RWPE1 (cell line): ENCODE data around the gene HIPK3.
"Not testable (repeated sequence)": the region's sequence is repeated elsewhere in the genome, so short reads cannot be mapped to it uniquely, and the experiment has no call there.

ENCODE experiments used
- CTCF ChIA-PET: fragments of 350-600 bp; sonication (Branson Sonifier 250); formaldehyde crosslinking; extraction: SDS; loops from one replicate; lab custom pipeline; 2021; lab: Yijun Ruan, JAX
- POLR2A ChIA-PET: fragments of 400-600 bp; formaldehyde crosslinking; extraction: SDS; loops from one replicate; lab custom pipeline; 2020; ENCODE audit warnings: antibody characterized with exemption; ENCODE audit not compliant: low non-redundant PET; lab: Yijun Ruan, JAX
- DNase-seq: peaks from one replicate; pipeline ENCODE4 v3.0.0; 2012; ENCODE audit warnings: low spot score
- H3K27ac ChIP-seq: fragments of 450-650 bp; 2 replicates; pipeline ENCODE4 v1.5.1; 2017
- CTCF ChIP-seq: fragments of 450-650 bp; conservative IDR thresholded peaks from 2 replicates; pipeline ENCODE4 v1.5.1; 2017; ENCODE audit warnings: low read depth, mild to moderate bottlenecking

Gene HIPK3

GRCh38 chr11:33350287-33350686 lies 93.1 kb downstream of the HIPK3 start:
- ChIA-PET CTCF (no interaction called here), POLR2A (no interaction called here)
- TF ChIP-seq CTCF: no peak
- no peak for DNase-seq
- H3K27ac ChIP-seq: no peak overlapping the region

GRCh38 chr11:33358150-33358831 lies 101.1 kb downstream of the HIPK3 start:
- H3K27ac ChIP-seq: no peak overlapping the region
- DNase-seq: no peak
- CTCF ChIA-PET: no interaction called here
- POLR2A ChIA-PET: no interaction called here
- no peak for TF ChIP-seq CTCF

GRCh38 chr11:33360642-33361041 lies 103.5 kb downstream of the HIPK3 start:
- DNase-seq: no peak
- TF ChIP-seq CTCF: no peak
- ChIA-PET POLR2A (no interaction called here), CTCF (no interaction called here)
- no peak overlapping the region for H3K27ac ChIP-seq

GRCh38 chr11:33362051-33362910 lies 105.1 kb downstream of the HIPK3 start:
- DNase-seq: peak; percentile 25
- TF ChIP-seq CTCF: peak; percentile 62
- CTCF ChIA-PET: interaction anchor here (0.7 to 2.3 kb wide), 4 partner anchors 322 to 381 kb away, joined by 3 to 7 read pairs (median 3); no protein-coding TSS in a partner anchor
- H3K27ac ChIP-seq: no peak overlapping the region
- POLR2A ChIA-PET: no interaction called here

DNA sequence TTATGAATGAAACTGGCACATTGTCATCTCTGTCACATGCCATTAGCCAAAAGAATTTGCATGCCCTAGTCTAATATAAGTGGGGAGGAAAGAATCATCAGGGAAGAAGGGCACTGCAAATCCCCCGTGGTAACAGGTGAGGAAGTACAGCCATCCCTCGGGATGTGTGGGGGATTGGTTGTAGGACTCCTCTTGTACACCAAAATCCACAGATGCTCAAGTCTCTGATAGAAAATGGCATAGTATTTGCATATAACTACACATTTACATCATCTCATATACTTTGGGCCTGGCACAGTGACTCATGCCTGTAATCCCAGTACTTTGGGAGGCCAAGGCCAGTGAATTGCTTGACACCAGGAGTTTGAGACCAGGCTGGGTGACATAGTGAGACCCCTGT lies 109.7 kb downstream of the HIPK3 start:
- DNase-seq: no peak
- no peak for TF ChIP-seq CTCF
- POLR2A ChIA-PET: no interaction called here

DNA sequence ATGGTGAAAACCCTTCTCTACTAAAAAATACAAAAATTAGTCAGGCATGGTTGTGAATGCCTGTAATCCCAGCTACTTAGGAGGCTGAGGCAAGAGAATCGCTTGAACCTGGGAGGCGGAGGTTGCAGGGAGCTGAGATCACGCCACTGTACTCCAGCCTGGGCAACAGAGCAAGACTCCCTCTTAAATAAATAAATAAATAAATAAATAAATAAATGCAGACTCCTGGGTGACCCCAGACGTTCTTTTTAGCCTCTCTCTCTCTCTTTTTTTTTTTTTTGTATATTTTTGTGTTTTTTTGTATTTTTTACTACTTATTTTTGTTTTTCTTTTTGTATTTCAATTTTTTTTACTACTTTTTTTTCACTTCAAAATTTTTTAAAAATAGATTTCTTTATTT lies 111.3 kb downstream of the HIPK3 start:
- DNase-seq, POLR2A ChIA-PET, H3K27ac ChIP-seq: not testable (repeated sequence)
- CTCF ChIA-PET: interaction anchor here (0.6 kb wide), 1 partner anchor 490 kb away, joined by 4 read pairs; no protein-coding TSS in a partner anchor

More for the DNA sequence above, 109.7 kb downstream of the HIPK3 start:
- H3K27ac ChIP-seq: no peak overlapping the region
- CTCF ChIA-PET: interaction anchor here (1.5 kb wide), 1 partner anchor 375 kb away, joined by 4 read pairs; no protein-coding TSS in a partner anchor
